ENCODE results near the gene CD300LG.

DNA sequence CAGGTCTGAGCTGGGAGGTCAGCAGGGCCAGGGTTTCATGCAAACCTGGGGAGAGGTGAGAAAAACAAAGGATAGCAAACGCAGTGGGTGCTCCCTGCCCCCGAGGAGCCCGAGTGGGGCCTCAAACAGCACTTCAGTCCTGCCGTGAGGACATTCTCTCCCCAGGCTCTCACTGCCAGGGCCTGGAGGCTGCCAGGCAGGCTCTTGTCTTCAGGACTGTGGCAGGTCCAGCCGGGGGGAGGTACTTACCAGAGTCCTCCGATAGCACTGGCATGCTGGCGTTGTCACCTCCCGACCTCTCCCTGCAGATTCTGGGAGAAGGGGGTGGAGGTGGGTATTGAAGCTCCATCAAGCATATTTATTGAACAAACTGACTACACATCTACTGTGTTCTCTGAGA lies 15.3 kb upstream of the CD300LG start:
- TF ChIP-seq, protein P1, sequence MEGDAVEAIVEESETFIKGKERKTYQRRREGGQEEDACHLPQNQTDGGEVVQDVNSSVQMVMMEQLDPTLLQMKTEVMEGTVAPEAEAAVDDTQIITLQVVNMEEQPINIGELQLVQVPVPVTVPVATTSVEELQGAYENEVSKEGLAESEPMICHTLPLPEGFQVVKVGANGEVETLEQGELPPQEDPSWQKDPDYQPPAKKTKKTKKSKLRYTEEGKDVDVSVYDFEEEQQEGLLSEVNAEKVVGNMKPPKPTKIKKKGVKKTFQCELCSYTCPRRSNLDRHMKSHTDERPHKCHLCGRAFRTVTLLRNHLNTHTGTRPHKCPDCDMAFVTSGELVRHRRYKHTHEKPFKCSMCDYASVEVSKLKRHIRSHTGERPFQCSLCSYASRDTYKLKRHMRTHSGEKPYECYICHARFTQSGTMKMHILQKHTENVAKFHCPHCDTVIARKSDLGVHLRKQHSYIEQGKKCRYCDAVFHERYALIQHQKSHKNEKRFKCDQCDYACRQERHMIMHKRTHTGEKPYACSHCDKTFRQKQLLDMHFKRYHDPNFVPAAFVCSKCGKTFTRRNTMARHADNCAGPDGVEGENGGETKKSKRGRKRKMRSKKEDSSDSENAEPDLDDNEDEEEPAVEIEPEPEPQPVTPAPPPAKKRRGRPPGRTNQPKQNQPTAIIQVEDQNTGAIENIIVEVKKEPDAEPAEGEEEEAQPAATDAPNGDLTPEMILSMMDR (IDR thresholded peaks at IDR 0.05): no peak
- no peak for TF ChIP-seq ZFX (IDR thresholded peaks at IDR 0.05; ENCODE audit: borderline replicate concordance)

All from 22Rv1 (cell line).